NCI-H345 treated with DMSO at 0.1 percent for 48 hours (cell line): ENCODE results near the gene PRKAR1A.

Source experiments
- DNase-seq: peaks from one replicate; lab custom pipeline; 2025; ENCODE audit not compliant: unreplicated experiment; lab: John Stamatoyannopoulos, UW

Gene PRKAR1A

GRCh38 chr17:68541816-68542215, 29.6 kb downstream of the PRKAR1A start:
- no peak for DNase-seq

- no peak for DNase-seq
Observed at GRCh38 chr17:68542698-68543463, 30.7 kb downstream of the PRKAR1A start.

- DNase-seq = no peak
Observed at GRCh38 chr17:68544111-68544915, 32.1 kb downstream of the PRKAR1A start.

GRCh38 chr17:68556551-68556950, 44.3 kb downstream of the PRKAR1A start:
- DNase-seq = no peak

GRCh38 chr17:68559316-68559715, 47.1 kb downstream of the PRKAR1A start:
- DNase-seq = no peak

GRCh38 chr17:68560966-68561720, 48.9 kb downstream of the PRKAR1A start:
- DNase-seq = no peak

GRCh38 chr17:68562736-68563135, 50.5 kb downstream of the PRKAR1A start:
- DNase-seq = no peak

- DNase-seq = no peak
Observed at GRCh38 chr17:68564415-68565111, 52.3 kb downstream of the PRKAR1A start.

- no peak for DNase-seq
Observed at GRCh38 chr17:68565661-68566441, 53.6 kb downstream of the PRKAR1A start.

GRCh38 chr17:68566442-68566738, 54.2 kb downstream of the PRKAR1A start:
- DNase-seq = no peak

GRCh38 chr17:68567035-68567434, 54.8 kb downstream of the PRKAR1A start:
- DNase-seq = no peak

- no peak for DNase-seq
Observed at GRCh38 chr17:68567581-68567980, 55.4 kb downstream of the PRKAR1A start.

- DNase-seq = no peak
Observed at GRCh38 chr17:68568581-68568980, 56.4 kb downstream of the PRKAR1A start.

- DNase-seq = no peak
Observed at GRCh38 chr17:68569346-68569745, 57.1 kb downstream of the PRKAR1A start.

- no peak for DNase-seq
Observed at GRCh38 chr17:68570526-68570925, 58.3 kb downstream of the PRKAR1A start.

- no peak for DNase-seq
Observed at GRCh38 chr17:68572138-68572842, 60.1 kb downstream of the PRKAR1A start.

- no peak for DNase-seq
Observed at GRCh38 chr17:68573338-68573737, 61.1 kb downstream of the PRKAR1A start.

- no peak for DNase-seq
Observed at GRCh38 chr17:68576137-68576536, 63.9 kb downstream of the PRKAR1A start.

- DNase-seq = no peak
Observed at GRCh38 chr17:68576811-68577496, 64.7 kb downstream of the PRKAR1A start.
